Naive B cell (primary cell): ENCODE data around the gene NUDT12. TPM values are rescaled to one million over a fixed set of nuclear protein-coding genes. Genes with fewer than 3 reads are reported as not detected.
A peak's percentile ranks its signal among the peaks of the same experiment; 100 is the strongest.

Source experiments
- ATAC-seq, 2 donors: fragments of 150-1000 bp; cut with Tn5 transposase; 2 replicates each; pipeline ENCODE4 v1.10.0; 2021; ENCODE audit warnings: low read depth in 2 of 2, mild to moderate bottlenecking in 2 of 2, moderate library complexity in 2 of 2
- DNase-seq: peaks from one replicate; pipeline ENCODE4 v3.0.0; 2022
- H3K27ac Mint-ChIP-seq, 6 donors: one replicate each; pipeline ENCODE4 v1.8.0; 2020 to 2022; ENCODE audit warnings: mild to moderate bottlenecking in 6 of 6, mixed read lengths in 6 of 6, moderate library complexity in 5 of 6, inconsistent platforms in 2 of 6
- H3K27me3 Mint-ChIP-seq, 3 donors: one replicate each; pipeline ENCODE4 v1.8.0; 2021 to 2022; ENCODE audit warnings: mixed read lengths in 3 of 3, mild to moderate bottlenecking in 1 of 3
- H3K36me3 Mint-ChIP-seq, 2 donors: one replicate each; pipeline ENCODE4 v1.8.0; 2020 to 2022; ENCODE audit warnings: mixed read lengths in 2 of 2, inconsistent platforms in 1 of 2, mild to moderate bottlenecking in 1 of 2
- H3K4me1 Mint-ChIP-seq, 3 donors: one replicate each; pipeline ENCODE4 v1.8.0; 2020 to 2022; ENCODE audit warnings: mixed read lengths in 3 of 3, inconsistent platforms in 1 of 3, mild to moderate bottlenecking in 1 of 3, moderate library complexity in 1 of 3
- H3K4me3 Mint-ChIP-seq, 8 donors: one replicate each; pipeline ENCODE4 v1.8.0; 2020 to 2022; ENCODE audit warnings: mild to moderate bottlenecking in 8 of 8, mixed read lengths in 8 of 8, moderate library complexity in 8 of 8, inconsistent platforms in 2 of 8
- H3K9me3 Mint-ChIP-seq, 7 donors: one replicate each; pipeline ENCODE4 v1.8.0; 2020 to 2022; ENCODE audit warnings: mixed read lengths in 7 of 7, mild to moderate bottlenecking in 5 of 7, inconsistent platforms in 2 of 7, moderate library complexity in 1 of 7
- polyA plus RNA-seq, 6 donors: library from polyadenylated mRNA; unstranded; fragments of 300-500 nt; fragmentation: Illumina TruSeq; gene quantifications; one replicate each; pipeline ENCODE4 v1.2.3, GENCODE V29; 2021; ENCODE audit warnings: low read depth in 6 of 6

NUDT12 gene
- polyA plus RNA-seq, 6 donors from 2014 or later: 0.21 to 2.2 (median 0.70) TPM; not detected in 1

DNA sequence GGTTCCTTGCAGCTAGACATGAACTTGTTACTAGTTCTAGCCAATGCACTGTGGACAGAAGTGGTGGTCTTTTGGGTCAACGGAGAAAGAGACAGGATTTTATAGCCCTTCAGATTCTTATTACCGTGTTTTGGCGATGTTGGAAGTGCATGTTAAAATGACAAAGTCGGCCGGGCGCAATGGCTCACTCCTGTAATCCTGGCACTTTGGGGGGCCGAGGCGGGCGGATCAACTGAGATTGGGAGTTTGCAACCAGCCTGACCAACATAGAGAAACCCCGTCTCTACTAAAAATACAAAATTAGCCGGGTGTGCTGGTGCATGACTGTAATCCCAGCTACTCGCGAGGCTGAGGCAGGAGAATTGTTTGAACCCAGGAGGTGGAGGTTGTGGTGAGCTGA lies 9.1 kb upstream of the NUDT12 start:
- Mint-ChIP-seq H3K4me1 (no peaks in the 10 kb centered on the region), H3K9me3 (no peaks in the 10 kb centered on the region), H3K27ac (no peak overlapping the region), H3K36me3 (no peaks in the 10 kb centered on the region), H3K27me3 (peaks cover 11 to 27% (median 23%) of the 10 kb centered on the region in 3 donors), H3K4me3 (no peak overlapping the region)
- DNase-seq: no peak
- no peak for ATAC-seq

GRCh38 chr5:103569313-103570060 lies 6.9 kb upstream of the NUDT12 start:
- no peaks in the 10 kb centered on the region for H3K4me1 Mint-ChIP-seq
- H3K36me3 Mint-ChIP-seq: no peaks in the 10 kb centered on the region
- H3K4me3 Mint-ChIP-seq: no peak overlapping the region
- H3K27me3 Mint-ChIP-seq: peaks cover 11 to 35% (median 28%) of the 10 kb centered on the region in 3 donors
- no peak overlapping the region for H3K27ac Mint-ChIP-seq
- ATAC-seq (no peak), DNase-seq (no peak)
- no peaks in the 10 kb centered on the region for H3K9me3 Mint-ChIP-seq

- Mint-ChIP-seq H3K4me3 (peak overlapping the region in 1 of 8 donors; percentile 38), H3K27ac (no peak overlapping the region), H3K4me1 (peaks cover 9 to 25% (median 14%) of the 10 kb centered on the region in 3 donors), H3K36me3 (no peaks in the 10 kb centered on the region), H3K9me3 (no peaks in the 10 kb centered on the region), H3K27me3 (peaks cover 8 to 17% (median 15%) of the 10 kb centered on the region in 3 donors)
- DNase-seq: no peak
- no peak for ATAC-seq
Observed at GRCh38 chr5:103565719-103566118, 3.1 kb upstream of the NUDT12 start.

GRCh38 chr5:103561685-103562452 lies 720 bp downstream of the NUDT12 start:
- ATAC-seq (peak; percentile 48 to 49), DNase-seq (no peak)
- H3K27me3 Mint-ChIP-seq: peaks cover 0 to 8% (median 5%) of the 10 kb centered on the region in 3 donors
- H3K27ac Mint-ChIP-seq: peak overlapping the region; percentile 51 to 97 (median 95)
- H3K9me3 Mint-ChIP-seq: no peaks in the 10 kb centered on the region
- peak overlapping the region; percentile 91 to 99 (median 97) for H3K4me3 Mint-ChIP-seq
- peaks cover 9 to 32% (median 14%) of the 10 kb centered on the region in 3 donors for H3K4me1 Mint-ChIP-seq
- no peaks in the 10 kb centered on the region for H3K36me3 Mint-ChIP-seq

DNA sequence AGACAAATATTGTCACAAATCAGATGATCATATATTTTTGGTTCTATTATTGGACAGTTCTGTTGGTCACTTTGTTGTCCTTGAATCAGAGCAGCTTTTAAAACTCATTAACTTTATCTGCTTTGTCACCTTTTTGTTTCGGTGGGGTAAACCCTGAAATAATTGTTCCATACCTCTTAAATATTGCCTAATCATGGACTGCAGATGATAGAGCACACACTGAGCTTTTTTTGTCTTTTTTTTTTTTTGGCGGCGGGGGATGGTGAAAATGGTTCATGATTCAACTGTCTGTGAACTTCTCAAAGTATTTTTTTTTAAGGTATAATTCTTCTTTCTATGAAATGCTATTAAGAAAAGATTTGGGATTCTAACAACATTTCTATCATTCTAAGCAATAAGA lies 1.8 kb downstream of the NUDT12 start:
- DNase-seq (no peak), ATAC-seq (no peak)
- Mint-ChIP-seq H3K4me3 (peak overlapping the region in 3 of 8 donors; percentile 11 to 99 (median 17)), H3K36me3 (no peaks in the 10 kb centered on the region), H3K4me1 (peaks cover 9 to 32% (median 14%) of the 10 kb centered on the region in 3 donors), H3K9me3 (no peaks in the 10 kb centered on the region), H3K27me3 (peaks cover 0 to 8% (median 5%) of the 10 kb centered on the region in 3 donors), H3K27ac (no peak overlapping the region)

- Mint-ChIP-seq H3K9me3 (no peaks in the 10 kb centered on the region), H3K4me1 (no peaks in the 10 kb centered on the region), H3K36me3 (no peaks in the 10 kb centered on the region), H3K27ac (no peak overlapping the region), H3K27me3 (no peaks in the 10 kb centered on the region), H3K4me3 (no peak overlapping the region)
- DNase-seq: no peak
- no peak for ATAC-seq
Observed at GRCh38 chr5:103546858-103547257, 15.7 kb downstream of the NUDT12 start.

GRCh38 chr5:103542441-103542840 lies 20.1 kb downstream of the NUDT12 start:
- Mint-ChIP-seq H3K36me3 (no peaks in the 10 kb centered on the region), H3K4me1 (no peaks in the 10 kb centered on the region), H3K27me3 (no peaks in the 10 kb centered on the region), H3K9me3 (no peaks in the 10 kb centered on the region), H3K4me3 (no peak overlapping the region), H3K27ac (no peak overlapping the region)
- ATAC-seq (no peak), DNase-seq (no peak)

DNA sequence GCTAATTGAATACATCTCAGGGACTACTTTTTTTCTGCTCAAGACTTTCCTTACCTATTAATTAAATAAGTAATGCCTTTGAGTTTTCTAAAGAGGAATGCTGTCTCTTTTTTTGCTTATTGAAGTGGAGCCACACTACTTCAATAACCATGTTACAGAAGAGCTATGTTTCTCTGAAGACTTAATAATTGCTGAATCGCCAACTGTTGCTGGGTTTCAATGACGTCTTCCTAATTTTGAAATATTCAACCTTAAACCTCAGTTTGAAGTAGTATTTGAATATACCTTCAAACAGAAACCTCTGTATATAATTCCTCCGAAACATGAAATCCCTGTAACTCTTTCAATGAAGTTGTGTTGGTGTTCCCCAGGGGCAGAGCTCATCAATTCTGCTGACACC lies 21.0 kb downstream of the NUDT12 start:
- peaks cover 0 to under 1% (median 0%) of the 10 kb centered on the region in 3 donors for H3K27me3 Mint-ChIP-seq
- DNase-seq: no peak
- no peaks in the 10 kb centered on the region for H3K4me1 Mint-ChIP-seq
- H3K9me3 Mint-ChIP-seq: no peaks in the 10 kb centered on the region
- H3K4me3 Mint-ChIP-seq: no peak overlapping the region
- H3K36me3 Mint-ChIP-seq: no peaks in the 10 kb centered on the region
- H3K27ac Mint-ChIP-seq: no peak overlapping the region
- ATAC-seq: no peak

DNA sequence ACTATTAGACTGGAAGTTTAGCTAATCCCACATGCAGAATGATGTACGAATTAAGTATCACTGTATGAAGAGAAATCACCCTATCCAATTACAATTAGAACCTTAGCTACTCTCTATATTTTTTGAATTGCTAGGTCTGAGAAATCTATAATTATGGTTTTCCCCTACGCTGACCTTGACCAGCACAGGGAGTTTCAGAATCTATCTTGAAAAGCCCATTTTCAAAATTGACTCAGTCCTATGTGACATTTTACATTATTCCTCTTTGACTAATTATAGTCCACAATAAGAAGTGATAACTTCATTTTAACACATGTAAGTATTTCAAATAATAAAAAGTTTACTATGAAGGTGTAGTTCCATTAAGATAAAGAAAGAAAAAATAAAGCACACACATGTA lies 21.5 kb downstream of the NUDT12 start:
- Mint-ChIP-seq H3K27me3 (peaks cover 0 to 5% (median 0%) of the 10 kb centered on the region in 3 donors), H3K4me3 (no peak overlapping the region), H3K36me3 (no peaks in the 10 kb centered on the region), H3K4me1 (no peaks in the 10 kb centered on the region), H3K9me3 (no peaks in the 10 kb centered on the region), H3K27ac (no peak overlapping the region)
- ATAC-seq: no peak
- DNase-seq: no peak

GRCh38 chr5:103539376-103540330 lies 22.9 kb downstream of the NUDT12 start:
- H3K36me3 Mint-ChIP-seq: no peaks in the 10 kb centered on the region
- no peak for DNase-seq
- H3K9me3 Mint-ChIP-seq: no peaks in the 10 kb centered on the region
- H3K27ac Mint-ChIP-seq: no peak overlapping the region
- H3K27me3 Mint-ChIP-seq: peaks cover 0 to 14% (median 6%) of the 10 kb centered on the region in 3 donors
- no peak overlapping the region for H3K4me3 Mint-ChIP-seq
- no peak for ATAC-seq
- H3K4me1 Mint-ChIP-seq: no peaks in the 10 kb centered on the region

- Mint-ChIP-seq H3K9me3 (peaks cover 0 to 2% (median 0%) of the 10 kb centered on the region in 7 donors), H3K4me1 (no peaks in the 10 kb centered on the region), H3K4me3 (no peak overlapping the region), H3K27ac (no peak overlapping the region), H3K27me3 (peaks cover 0 to 14% (median 13%) of the 10 kb centered on the region in 3 donors), H3K36me3 (no peaks in the 10 kb centered on the region)
- DNase-seq (no peak), ATAC-seq (no peak)
Observed at GRCh38 chr5:103532086-103532734, 30.4 kb downstream of the NUDT12 start.

DNA sequence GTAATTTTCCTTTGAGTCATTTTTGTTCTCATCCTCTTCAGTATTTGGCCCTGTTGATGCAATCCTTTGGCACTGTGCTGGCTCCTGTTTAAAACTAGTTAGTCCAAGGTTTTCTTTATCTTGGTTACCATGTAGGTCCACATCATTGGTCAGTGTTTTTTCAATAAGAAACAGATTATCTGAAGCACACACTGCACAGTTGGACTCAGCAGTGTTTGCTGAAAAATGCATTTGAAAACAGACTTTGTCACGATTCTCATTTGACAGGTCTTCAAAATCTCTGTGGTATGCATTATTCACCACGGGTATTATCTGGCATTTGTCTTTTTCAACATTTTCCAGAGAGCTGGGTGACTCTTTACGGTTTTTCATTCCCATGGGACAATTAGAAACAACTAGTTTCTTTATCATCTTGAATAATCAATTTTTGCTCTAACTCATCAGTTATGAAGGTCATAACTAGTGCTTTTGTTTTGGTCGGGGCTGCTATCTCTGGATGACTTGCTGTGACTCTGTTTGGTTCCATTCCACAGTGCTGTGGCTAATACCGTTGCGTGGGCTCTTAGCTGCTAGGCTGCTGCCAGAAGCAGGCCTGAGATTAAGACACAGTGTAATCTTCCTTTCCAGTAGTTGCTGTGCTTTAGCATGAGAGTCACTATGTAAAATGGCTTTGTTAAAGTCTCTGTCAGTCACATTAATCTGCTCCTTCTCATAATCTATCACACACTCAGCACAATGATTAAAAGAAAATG lies 36.2 kb downstream of the NUDT12 start:
- no peaks in the 10 kb centered on the region for H3K4me1 Mint-ChIP-seq
- H3K9me3 Mint-ChIP-seq: no peaks in the 10 kb centered on the region
- H3K4me3 Mint-ChIP-seq: no peak overlapping the region
- no peak for DNase-seq
- H3K27me3 Mint-ChIP-seq: peaks cover 0 to 4% (median 0%) of the 10 kb centered on the region in 3 donors
- no peak for ATAC-seq
- H3K36me3 Mint-ChIP-seq: no peaks in the 10 kb centered on the region
- H3K27ac Mint-ChIP-seq: no peak overlapping the region
